Measurements from ENCODE around the gene FHIT.

DNA sequence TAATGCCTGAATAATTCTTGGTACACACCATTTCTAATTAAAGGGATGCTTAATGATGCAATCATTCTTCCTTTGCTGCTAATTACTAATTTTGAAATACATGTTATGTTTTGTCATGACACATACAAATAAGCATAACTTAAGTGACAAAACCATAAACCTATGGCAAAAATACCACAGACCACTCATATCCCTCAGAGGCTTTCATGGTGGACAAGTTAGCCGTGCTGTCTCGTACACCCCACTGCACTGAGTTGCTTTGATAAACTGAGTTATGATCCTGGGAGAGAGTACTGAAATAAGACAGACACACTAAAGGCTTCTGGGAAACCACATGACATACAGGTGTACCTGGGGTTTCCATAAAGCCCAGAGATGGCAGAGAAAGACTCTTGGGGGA is 913.8 kb downstream of the FHIT start:
- no peak for TF ChIP-seq POLR2A (IDR thresholded peaks at IDR 0.05; ENCODE audit: low read depth, low read length)
- TF ChIP-seq TAF1 (IDR thresholded peaks at IDR 0.05; ENCODE audit: borderline replicate concordance, low read depth, low read length) = no peak
- TF ChIP-seq POLR2AphosphoS5 (IDR thresholded peaks at IDR 0.05; ENCODE audit: low read depth, low read length) = no peak

Measured in GM12892 (cell line).